GM20431 (cell line): ENCODE measurements around the gene NPM3.

Experiments used
- in situ Hi-C: fragments of 300-500 bp; cut with MseI, MboI; formaldehyde crosslinking; loops from one replicate; pipeline ENCODE4 v1.15.0; 2020; ENCODE audit warnings: low sequenced_read_pairs; ENCODE audit not compliant: unreplicated experiment

Gene NPM3

DNA sequence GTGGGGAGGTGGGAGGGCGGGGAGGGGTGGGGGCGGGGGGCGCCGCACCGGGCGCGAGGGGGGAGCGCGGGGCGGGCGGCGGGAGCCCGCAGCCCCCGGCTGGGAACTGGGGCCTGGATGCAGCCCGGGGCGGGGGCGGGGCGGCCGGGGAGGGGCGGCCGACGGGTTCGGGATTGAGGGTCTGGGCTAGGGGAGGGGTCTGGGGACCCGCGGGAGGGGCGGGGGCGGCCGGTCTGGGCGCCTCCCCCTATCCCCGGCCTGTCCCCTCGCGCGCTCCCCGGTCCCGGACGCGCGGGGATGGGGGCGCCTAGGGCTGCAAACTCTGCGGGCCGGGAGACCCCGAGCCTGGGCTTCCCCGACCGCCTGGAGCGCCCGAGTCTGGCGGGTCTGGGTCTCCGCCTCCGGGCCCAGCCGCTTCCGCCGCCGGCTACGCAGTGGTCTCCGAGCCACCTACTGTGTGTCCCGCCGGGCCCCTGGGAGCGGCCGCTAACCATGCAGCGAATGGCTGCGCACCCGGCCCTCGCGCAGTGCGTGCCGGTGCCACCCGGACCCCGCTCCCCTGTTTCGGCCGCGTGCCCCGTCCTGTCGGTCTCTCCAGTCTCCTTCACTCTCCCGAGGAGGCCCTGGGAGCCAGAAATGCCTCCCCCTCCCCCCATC lies 7.0 kb downstream of the NPM3 start:
- in situ Hi-C loops, result no loop called here

- in situ Hi-C loops, result no loop called here
Measured at GRCh38 chr10:101775273-101776160, 7.7 kb downstream of the NPM3 start, which contains the start of gene FGF8. Gene FGF8 (minus strand): TSS chr10:101776114. CDS start chr10:101775900, 214 bp downstream.

GRCh38 chr10:101774589-101775272 lies 8.5 kb downstream of the NPM3 start:
- in situ Hi-C loops, result loop anchor here (25.0 kb wide), 1 partner anchor 562 kb away; no protein-coding TSS in a partner anchor

- in situ Hi-C loops, result loop anchor here (25.0 kb wide), 1 partner anchor 562 kb away; no protein-coding TSS in a partner anchor
Measured at GRCh38 chr10:101773923-101774588, 9.2 kb downstream of the NPM3 start.

GRCh38 chr10:101772895-101773761 lies 10.1 kb downstream of the NPM3 start:
- in situ Hi-C loops, result loop anchor here (25.0 kb wide), 1 partner anchor 561 kb away; no protein-coding TSS in a partner anchor

DNA sequence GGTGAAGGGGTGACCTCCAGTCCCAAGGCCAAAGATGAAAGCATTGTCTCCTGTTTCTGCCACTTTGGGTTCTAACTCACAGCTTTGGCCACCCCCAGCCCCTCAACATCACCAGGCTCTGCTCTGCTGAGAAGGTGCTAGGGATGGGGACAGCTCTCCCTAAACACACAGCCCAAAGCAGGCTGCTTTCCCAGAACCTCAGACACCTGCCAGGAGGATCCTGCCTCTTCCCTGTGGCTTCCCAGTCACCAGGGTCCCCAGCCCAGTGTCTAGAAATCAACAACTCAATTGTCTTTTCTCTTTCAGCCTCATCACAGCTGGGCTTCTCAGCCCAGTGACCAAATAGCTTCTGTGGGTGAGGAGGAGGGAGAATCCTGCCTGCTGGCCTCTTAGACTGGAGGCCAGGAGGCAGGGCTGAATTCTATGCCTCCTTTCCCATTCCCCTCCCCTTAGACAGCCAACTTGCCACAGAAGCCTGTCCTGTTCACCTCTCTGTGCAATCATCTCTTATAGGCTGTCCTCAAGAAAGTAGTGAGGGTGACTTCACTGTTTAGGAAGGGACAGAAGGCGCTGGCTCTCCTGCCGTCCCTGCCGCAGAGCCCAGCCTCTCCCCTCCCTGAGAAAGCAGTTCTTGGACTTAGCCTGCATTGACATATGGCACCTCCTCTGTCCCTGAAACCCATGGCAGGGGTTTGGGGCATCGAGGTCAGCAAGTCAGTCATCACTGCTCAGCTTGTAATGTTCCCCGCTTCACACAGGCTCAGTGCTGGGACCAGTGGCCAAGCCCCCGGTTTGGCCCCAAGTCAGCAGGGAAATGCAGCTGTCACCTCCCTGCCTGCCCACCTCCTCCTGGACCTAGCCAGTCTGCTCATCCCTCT lies 11.0 kb downstream of the NPM3 start:
- in situ Hi-C loops, result loop anchor here (25.0 kb wide), 1 partner anchor 560 kb away; no protein-coding TSS in a partner anchor

DNA sequence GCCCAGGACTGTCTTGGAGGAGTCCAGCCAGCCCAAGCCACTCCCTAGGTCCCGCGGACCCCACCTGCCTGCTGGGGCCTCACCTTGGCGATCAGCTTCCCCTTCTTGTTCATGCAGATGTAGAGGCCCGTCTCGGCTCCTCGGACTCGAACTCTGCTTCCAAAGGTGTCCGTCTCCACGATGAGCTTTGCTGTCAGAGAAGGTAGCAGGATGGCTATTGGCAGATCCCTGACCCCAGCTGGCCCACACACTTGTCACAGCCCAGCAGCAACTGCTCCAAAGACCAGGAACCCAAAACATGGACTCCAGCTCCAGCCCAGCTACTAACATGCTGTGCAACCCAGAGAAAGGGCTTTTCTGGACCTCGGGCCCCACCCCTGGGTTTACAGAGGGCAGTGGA lies 11.9 kb downstream of the NPM3 start:
- in situ Hi-C loops, result loop anchor here (25.0 kb wide), 1 partner anchor 559 kb away; no protein-coding TSS in a partner anchor

GRCh38 chr10:101770331-101771215 lies 12.7 kb downstream of the NPM3 start:
- in situ Hi-C loops, result loop anchor here (25.0 kb wide), 1 partner anchor 558 kb away; no protein-coding TSS in a partner anchor

- in situ Hi-C loops, result loop anchor here (25.0 kb wide), 1 partner anchor 557 kb away; no protein-coding TSS in a partner anchor
Measured at GRCh38 chr10:101769541-101770180, 13.6 kb downstream of the NPM3 start.

GRCh38 chr10:101768791-101769170 lies 14.5 kb downstream of the NPM3 start:
- in situ Hi-C loops, result loop anchor here (25.0 kb wide), 1 partner anchor 556 kb away; no protein-coding TSS in a partner anchor

DNA sequence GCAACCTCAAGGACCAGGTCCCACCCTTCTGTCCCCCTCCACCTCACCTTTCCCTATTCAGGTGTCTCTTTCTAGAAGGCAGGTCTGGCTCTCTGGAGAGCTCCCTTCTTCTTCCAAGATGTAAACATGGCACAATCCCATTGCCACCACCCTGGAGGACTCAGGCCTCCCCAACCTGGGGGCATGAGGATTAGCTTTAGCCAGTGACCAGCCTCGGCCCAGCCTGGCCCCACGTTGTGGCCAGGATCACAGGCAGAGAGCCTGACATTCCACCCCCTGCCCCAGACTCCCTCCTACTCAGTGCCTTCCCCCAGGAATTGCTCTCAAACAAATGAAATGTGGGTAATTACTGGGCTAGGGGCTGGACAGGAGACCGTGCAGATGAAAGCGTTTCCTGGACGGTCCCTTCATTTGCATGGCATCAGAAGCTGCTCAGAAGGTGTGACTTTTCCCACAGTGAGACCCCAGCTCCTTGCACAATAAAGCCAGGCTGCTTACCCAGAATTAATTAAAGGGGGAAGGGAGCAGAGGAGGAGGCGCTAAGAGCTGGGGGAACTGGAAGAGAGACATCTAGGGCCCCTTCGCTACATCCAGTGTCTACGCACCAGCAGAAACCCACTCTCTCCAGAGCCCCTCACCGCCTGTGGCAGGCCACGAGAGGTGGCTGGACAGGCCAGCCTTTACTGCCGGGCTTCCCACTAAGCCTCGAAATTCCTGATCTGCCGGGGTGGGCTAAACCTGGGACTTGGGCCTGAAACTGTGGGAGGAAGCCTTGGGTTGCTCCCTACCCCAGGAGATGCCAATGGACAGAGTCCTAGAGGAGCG lies 15.1 kb downstream of the NPM3 start:
- in situ Hi-C loops, result loop anchor here (25.0 kb wide), 1 partner anchor 556 kb away; no protein-coding TSS in a partner anchor

DNA sequence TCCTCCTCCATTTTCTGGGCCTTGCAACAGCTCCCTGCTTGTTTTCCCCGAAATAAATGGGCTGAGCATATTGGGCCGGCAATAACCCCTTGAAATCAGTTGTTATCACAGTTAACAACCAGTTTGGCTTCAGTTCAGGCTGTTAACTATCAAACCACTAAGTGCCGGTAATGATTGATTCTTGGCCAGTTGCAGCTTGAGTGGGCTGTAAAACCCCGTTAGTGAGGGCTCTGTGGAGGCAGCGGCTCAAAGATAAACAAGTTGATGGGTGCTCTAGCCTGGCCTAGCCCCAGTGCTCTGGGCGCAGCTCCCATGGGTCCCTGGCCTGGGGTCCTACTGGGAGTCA lies 15.7 kb downstream of the NPM3 start:
- in situ Hi-C loops, result loop anchor here (25.0 kb wide), 1 partner anchor 555 kb away; no protein-coding TSS in a partner anchor

- in situ Hi-C loops, result loop anchor here (25.0 kb wide), 1 partner anchor 555 kb away; no protein-coding TSS in a partner anchor
Measured at GRCh38 chr10:101766753-101767599, 16.3 kb downstream of the NPM3 start.

DNA sequence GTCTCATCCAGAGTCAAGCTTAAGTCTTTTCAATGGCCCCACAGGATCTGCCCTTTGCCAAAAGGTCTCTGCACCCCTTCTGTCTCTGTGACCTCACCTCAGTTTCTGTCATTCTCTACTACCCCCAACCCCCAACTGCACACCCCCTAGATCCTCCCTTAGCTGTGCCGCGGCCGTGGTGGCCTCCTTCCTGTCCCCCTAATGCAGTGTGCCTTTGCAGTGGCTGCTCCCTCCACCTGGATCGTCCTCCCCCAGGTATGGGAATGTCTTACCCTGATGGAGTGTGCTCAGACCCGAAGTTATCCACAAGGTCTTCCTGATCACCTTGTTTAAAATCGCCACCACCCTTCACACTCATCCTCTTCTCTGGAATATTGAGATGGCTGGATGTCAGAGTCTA lies 16.9 kb downstream of the NPM3 start:
- in situ Hi-C loops, result loop anchor here (25.0 kb wide), 1 partner anchor 554 kb away; no protein-coding TSS in a partner anchor
